Keratinocyte (primary cell): ENCODE results near the gene SCARB1. TPM values are rescaled to one million over a fixed set of nuclear protein-coding genes. Genes with fewer than 3 reads are reported as not detected.

Source experiments
- DNase-seq: peaks from one replicate; pipeline ENCODE4 v3.0.0-alpha.2; 2011; ENCODE audit warnings: low read depth, missing footprints, low spot score
- FAIRE-seq: peaks from 2 replicates; lab custom pipeline; 2011; peaks lifted over from hg19 to GRCh38; lab: Jason Lieb, UNC
- H2AFZ ChIP-seq: 2 replicates; pipeline ENCODE4 v1.6.0; 2012; ENCODE audit warnings: low read length, control low read depth, inconsistent platforms; ENCODE audit not compliant: control insufficient read depth
- H3K27ac ChIP-seq: 2 replicates; pipeline ENCODE4 v1.5.1; 2011; ENCODE audit warnings: low read length; ENCODE audit not compliant: control insufficient read depth, insufficient read depth
- H3K27me3 ChIP-seq: 3 replicates; pipeline ENCODE4 v1.6.0; 2011; ENCODE audit warnings: low read length; ENCODE audit not compliant: control insufficient read depth, insufficient read depth; ENCODE audit errors: extremely low read depth
- H3K36me3 ChIP-seq, 2 experiments: 2 replicates in 1 of 2; 3 replicates in 1 of 2; pipeline ENCODE4 v1.5.1; 2011; ENCODE audit warnings: low read length in 2 of 2, mild to moderate bottlenecking in 1 of 2; ENCODE audit not compliant: control insufficient read depth in 2 of 2, insufficient read depth in 2 of 2; ENCODE audit errors: extremely low read depth in 1 of 2
- H3K4me1 ChIP-seq: 3 replicates; pipeline ENCODE4 v1.5.1; 2011; ENCODE audit warnings: low read length; ENCODE audit not compliant: control insufficient read depth, insufficient read depth; ENCODE audit errors: extremely low read depth
- H3K4me2 ChIP-seq: 3 replicates; pipeline ENCODE4 v1.6.0; 2011; ENCODE audit warnings: low read depth, low read length; ENCODE audit not compliant: control insufficient read depth, insufficient read depth; ENCODE audit errors: extremely low read depth
- H3K4me3 ChIP-seq, 3 experiments: fragments of 200-600 bp in 1 of 3; sonication (generic) in 1 of 3; 2 replicates in 2 of 3; 3 replicates in 1 of 3; pipeline ENCODE4 v1.5.1; 2011 to 2016; ENCODE audit warnings: low read length in 3 of 3, mild to moderate bottlenecking in 3 of 3, control low read depth in 2 of 3, inconsistent platforms in 1 of 3, low read depth in 1 of 3, mixed read lengths in 1 of 3, mixed run types in 1 of 3, moderate library complexity in 1 of 3; ENCODE audit not compliant: control insufficient read depth in 2 of 3, insufficient read depth in 2 of 3; ENCODE audit errors: extremely low read depth in 1 of 3
- H3K79me2 ChIP-seq: 2 replicates; pipeline ENCODE4 v1.6.0; 2012; ENCODE audit warnings: low read length; ENCODE audit not compliant: control insufficient read depth, insufficient read depth
- H3K9ac ChIP-seq: 3 replicates; pipeline ENCODE4 v1.6.0; 2011; ENCODE audit warnings: low read length; ENCODE audit not compliant: control insufficient read depth, insufficient read depth; ENCODE audit errors: extremely low read depth
- H3K9me1 ChIP-seq: 3 replicates; pipeline ENCODE4 v1.6.0; 2011; ENCODE audit warnings: low read length; ENCODE audit not compliant: control insufficient read depth, insufficient read depth; ENCODE audit errors: extremely low read depth
- H3K9me3 ChIP-seq: 2 replicates; pipeline ENCODE4 v1.5.1; 2012; ENCODE audit warnings: low read depth, low read length; ENCODE audit not compliant: control insufficient read depth
- H4K20me1 ChIP-seq: 3 replicates; pipeline ENCODE4 v1.6.0; 2011; ENCODE audit warnings: low read length; ENCODE audit not compliant: control insufficient read depth, insufficient read depth; ENCODE audit errors: extremely low read depth
- EZH2 ChIP-seq: IDR thresholded peaks from one replicate; pipeline ENCODE4 v1.6.1; 2012; ENCODE audit warnings: inconsistent platforms, mild to moderate bottlenecking, low read length, moderate library complexity
- dilution Hi-C: fragments of 300-500 bp; cut with MboI; formaldehyde crosslinking; loops from one replicate; pipeline ENCODE4 v1.7.0; 2020; ENCODE audit warnings: low sequenced_read_pairs; ENCODE audit not compliant: extremely low pct_ligation_motif_present
- polyA plus RNA-seq, 5 experiments: library from polyadenylated mRNA; depleted of rRNA in 3 of 5; stranded (reverse) in 3 of 5; stranded (forward) in 1 of 5; unstranded in 1 of 5; fragments of >200 nt; gene quantifications; 1 replicate in 1 of 5; 2 replicates in 3 of 5; 3 replicates in 1 of 5; pipeline versions ENCODE4 v1.2.1 to v1.2.3, GENCODE V29; 2011 to 2012; ENCODE audit warnings: missing spikeins in 2 of 5, low read depth in 1 of 5, low replicate concordance in 1 of 5
- TF ChIP-seq, protein P1 (sequence below), 3 experiments: IDR thresholded peaks in 1 of 3; conservative IDR thresholded peaks in 1 of 3; optimal IDR thresholded peaks in 1 of 3; 2 replicates in 2 of 3; 3 replicates in 1 of 3; pipeline versions ENCODE3 to v1.5.1; 2011; ENCODE audit warnings: low read length in 3 of 3, mild to moderate bottlenecking in 3 of 3, moderate library complexity in 2 of 3, control low read depth in 1 of 3, inconsistent platforms in 1 of 3; ENCODE audit not compliant: insufficient read depth in 2 of 3; ENCODE audit errors: extremely low read depth in 1 of 3

The SCARB1 gene
- polyA plus RNA-seq, 1 donor (not counting 4 experiments of a cell fraction or from before 2014, with no cell fraction given): 40.9 TPM

DNA sequence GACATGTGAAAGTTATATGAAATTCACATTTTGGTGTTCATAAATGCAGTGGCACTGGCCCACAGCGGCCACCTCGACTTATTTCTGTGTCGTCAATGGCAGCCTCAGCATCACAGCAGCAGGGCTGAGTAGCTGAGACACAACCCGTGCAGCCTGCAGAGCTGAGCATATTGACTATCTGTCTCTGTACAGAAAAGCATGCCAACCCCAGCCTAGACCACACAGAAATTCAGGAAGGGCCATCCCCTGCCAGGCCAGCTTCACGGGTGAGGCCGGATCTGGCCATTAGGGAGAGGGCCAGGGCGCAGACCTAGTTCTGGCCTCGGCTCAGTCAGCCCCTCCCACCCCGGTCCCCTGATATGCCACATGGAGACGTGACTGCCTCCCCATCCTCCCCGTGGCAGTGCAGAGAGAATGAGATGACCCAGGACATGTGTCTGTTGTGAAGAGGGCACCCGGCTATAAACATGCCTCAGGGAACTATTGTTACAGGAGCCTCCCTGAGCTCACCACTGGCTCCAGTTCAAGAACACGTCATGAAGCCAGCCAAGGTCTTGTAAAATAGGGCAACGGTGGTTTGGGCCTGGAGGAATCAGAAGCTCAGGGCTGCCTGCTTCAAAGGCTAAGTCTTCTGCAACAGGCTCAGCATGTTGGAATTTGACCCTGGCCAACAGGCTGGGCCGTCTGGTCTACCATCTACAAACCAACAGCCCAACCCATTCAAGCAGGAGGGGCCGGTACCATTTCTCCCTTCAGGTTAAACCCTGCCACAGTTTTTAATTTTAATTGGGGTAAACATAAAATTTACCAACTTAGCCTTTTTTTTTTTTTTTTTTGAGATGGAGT is 25.5 kb downstream of the SCARB1 start:
- peak; percentile 73 for DNase-seq
- no peak overlapping the region for H3K4me3 ChIP-seq

DNA sequence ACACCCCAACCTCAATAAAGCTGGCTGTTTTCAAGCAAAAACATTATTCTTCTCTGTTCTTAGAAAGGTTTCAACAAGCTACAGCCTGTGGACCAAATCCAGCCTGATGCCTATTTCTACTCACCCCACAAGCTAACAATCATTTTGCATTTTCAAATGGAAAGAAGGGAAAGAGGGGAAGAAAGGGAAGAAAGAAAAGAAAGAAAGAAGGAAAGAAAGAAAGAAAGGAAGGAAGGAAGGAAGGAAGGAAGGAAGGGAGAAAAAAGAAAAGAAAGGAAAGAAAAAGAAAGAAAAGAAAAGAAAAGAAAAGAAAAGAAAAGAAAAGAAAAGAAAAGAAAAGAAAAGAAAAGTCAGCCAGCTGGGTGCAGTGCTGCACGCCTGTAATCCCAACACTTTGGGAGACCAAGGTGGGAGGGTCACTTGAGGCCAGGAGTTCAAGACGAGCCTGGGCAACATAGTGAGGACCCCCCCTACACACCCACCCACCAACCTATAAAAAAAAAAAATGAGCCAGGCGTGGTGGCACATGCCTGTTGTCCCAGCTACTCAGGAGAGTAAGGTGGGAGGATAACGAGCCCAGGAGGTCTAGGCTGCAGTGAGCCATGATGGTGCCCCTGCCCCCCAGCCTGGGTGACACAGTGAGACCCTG is 26.3 kb downstream of the SCARB1 start:
- peaks cover 34% of the 10 kb centered on the region for H3K79me2 ChIP-seq
- H3K27me3 ChIP-seq: no peaks in the 10 kb centered on the region
- H3K9ac ChIP-seq: no peak overlapping the region
- no peak overlapping the region for H2AFZ ChIP-seq
- H3K9me1 ChIP-seq: no peaks in the 10 kb centered on the region
- DNase-seq: no peak
- no peak overlapping the region for H3K4me2 ChIP-seq
- peaks cover 16% of the 10 kb centered on the region for H3K4me1 ChIP-seq
- no peak overlapping the region for H3K4me3 ChIP-seq
- dilution Hi-C loops: no loop called here
- no peak for FAIRE-seq
- TF ChIP-seq EZH2: no peak
- peaks cover 0 to 4% of the 10 kb centered on the region in 2 experiments for H3K36me3 ChIP-seq
- H3K9me3 ChIP-seq: no peaks in the 10 kb centered on the region
- H4K20me1 ChIP-seq: peaks cover 9% of the 10 kb centered on the region
- H3K27ac ChIP-seq: no peak overlapping the region

More for the DNA sequence above, 25.5 kb downstream of the SCARB1 start:
- Histone ChIP-seq H3K4me1 (peaks cover 16% of the 10 kb centered on the region), H3K9me3 (no peaks in the 10 kb centered on the region), H3K4me2 (no peak overlapping the region), H3K9me1 (no peaks in the 10 kb centered on the region), H3K27me3 (no peaks in the 10 kb centered on the region), H3K36me3 (peaks cover 0 to 2% of the 10 kb centered on the region in 2 experiments), H3K79me2 (peaks cover 42% of the 10 kb centered on the region), H4K20me1 (peaks cover 9% of the 10 kb centered on the region), H3K27ac (no peak overlapping the region), H2AFZ (no peak overlapping the region), H3K9ac (no peak overlapping the region)
- dilution Hi-C loops: no loop called here
- FAIRE-seq: peak; percentile 66
- TF ChIP-seq, protein P1, sequence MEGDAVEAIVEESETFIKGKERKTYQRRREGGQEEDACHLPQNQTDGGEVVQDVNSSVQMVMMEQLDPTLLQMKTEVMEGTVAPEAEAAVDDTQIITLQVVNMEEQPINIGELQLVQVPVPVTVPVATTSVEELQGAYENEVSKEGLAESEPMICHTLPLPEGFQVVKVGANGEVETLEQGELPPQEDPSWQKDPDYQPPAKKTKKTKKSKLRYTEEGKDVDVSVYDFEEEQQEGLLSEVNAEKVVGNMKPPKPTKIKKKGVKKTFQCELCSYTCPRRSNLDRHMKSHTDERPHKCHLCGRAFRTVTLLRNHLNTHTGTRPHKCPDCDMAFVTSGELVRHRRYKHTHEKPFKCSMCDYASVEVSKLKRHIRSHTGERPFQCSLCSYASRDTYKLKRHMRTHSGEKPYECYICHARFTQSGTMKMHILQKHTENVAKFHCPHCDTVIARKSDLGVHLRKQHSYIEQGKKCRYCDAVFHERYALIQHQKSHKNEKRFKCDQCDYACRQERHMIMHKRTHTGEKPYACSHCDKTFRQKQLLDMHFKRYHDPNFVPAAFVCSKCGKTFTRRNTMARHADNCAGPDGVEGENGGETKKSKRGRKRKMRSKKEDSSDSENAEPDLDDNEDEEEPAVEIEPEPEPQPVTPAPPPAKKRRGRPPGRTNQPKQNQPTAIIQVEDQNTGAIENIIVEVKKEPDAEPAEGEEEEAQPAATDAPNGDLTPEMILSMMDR (optimal IDR thresholded peaks at IDR 0.05 in 1 of 3, IDR thresholded peaks at IDR 0.05 in 1 of 3, conservative IDR thresholded peaks at IDR 0.05 in 1 of 3; ENCODE audit: extremely low read depth in 1 of 3, insufficient read depth in 2 of 3, low read length in 3 of 3): no peak
- TF ChIP-seq EZH2: no peak
